ENCODE data around the gene MYBBP1A.

MYBBP1A gene

DNA sequence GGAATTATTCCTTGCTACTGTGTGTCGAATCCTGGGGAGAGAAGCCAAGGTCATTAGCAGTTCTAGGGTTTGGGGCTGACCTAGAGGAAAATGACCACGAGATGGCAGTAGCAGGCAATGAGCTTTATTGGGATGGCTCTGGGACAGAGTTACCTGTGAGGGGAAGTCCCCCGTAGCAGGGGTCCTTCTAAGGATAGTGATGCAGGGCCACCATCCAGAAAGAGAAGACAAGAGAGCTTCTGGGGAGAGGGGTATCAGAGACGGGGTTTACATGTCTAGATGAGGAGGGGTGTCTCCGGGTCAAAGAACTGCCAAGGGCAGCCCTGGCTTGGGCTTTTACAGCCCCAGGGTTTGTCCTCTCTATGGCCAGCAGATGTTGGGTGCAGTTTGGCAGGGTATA is 11.6 kb upstream of the MYBBP1A start:
- TF ChIP-seq ZC3H10 (CRISPR knock-in tag; IDR thresholded peaks at IDR 0.05): no peak
- peak; percentile 93 for ATAC-seq

GRCh38 chr17:4565209-4566141 is 10.3 kb upstream of the MYBBP1A start:
- peak; percentile 94 for ATAC-seq
- TF ChIP-seq GLIS3 (CRISPR knock-in tag; IDR thresholded peaks at IDR 0.05) (no peak), ESRRG (CRISPR knock-in tag; IDR thresholded peaks at IDR 0.05) (no peak), ZNF8 (CRISPR knock-in tag; IDR thresholded peaks at IDR 0.05) (no peak), ZC3H10 (CRISPR knock-in tag; IDR thresholded peaks at IDR 0.05) (no peak)

GRCh38 chr17:4562015-4562969 is 7.1 kb upstream of the MYBBP1A start:
- ATAC-seq: no peak
- no peak for TF ChIP-seq TOX (CRISPR knock-in tag; IDR thresholded peaks at IDR 0.05; ENCODE audit: borderline replicate concordance)

DNA sequence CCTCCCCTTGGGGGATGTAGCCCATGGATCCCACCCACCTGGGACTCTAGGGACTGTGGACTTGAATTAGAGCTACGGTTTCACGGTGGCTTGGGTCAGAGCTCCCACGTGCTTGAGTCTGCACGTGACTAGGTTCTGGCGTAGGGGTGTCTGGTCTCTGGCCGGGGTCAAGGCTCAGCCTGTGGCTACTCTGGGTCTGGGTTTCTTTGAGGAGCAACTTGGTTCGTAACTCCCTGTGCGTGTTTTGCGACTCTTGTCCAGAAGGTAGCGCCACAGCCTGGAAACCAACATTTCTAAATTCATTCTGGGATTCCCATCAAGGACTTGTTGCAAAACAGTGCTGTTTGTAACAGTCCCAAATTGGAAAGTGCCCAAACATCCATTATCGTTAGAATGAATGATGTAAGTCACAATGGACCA is 5.7 kb upstream of the MYBBP1A start:
- ATAC-seq: no peak
- no peak for TF ChIP-seq ZFP30 (CRISPR knock-in tag; IDR thresholded peaks at IDR 0.05)
- TF ChIP-seq, protein P1, sequence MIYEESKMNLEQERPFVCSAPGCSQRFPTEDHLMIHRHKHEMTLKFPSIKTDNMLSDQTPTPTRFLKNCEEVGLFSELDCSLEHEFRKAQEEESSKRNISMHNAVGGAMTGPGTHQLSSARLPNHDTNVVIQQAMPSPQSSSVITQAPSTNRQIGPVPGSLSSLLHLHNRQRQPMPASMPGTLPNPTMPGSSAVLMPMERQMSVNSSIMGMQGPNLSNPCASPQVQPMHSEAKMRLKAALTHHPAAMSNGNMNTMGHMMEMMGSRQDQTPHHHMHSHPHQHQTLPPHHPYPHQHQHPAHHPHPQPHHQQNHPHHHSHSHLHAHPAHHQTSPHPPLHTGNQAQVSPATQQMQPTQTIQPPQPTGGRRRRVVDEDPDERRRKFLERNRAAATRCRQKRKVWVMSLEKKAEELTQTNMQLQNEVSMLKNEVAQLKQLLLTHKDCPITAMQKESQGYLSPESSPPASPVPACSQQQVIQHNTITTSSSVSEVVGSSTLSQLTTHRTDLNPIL (CRISPR knock-in tag; IDR thresholded peaks at IDR 0.05; ENCODE audit: low read depth): no peak

- no peak for ATAC-seq
These were observed 5.2 kb upstream of the MYBBP1A start, which contains the start of gene GGT6 for GRCh38 chr17:4560421-4560820. GGT6 (minus strand) TSS chr17:4560577; CDS start chr17:4560521, 56 bp downstream.

More at GRCh38 chr17:4560421-4560820, 5.2 kb upstream of the MYBBP1A start, which contains the start of gene GGT6:
- TF ChIP-seq ZNF565 (CRISPR knock-in tag; conservative IDR thresholded peaks at IDR 0.05; ENCODE audit: low read depth): no peak
- TF ChIP-seq, protein P2, sequence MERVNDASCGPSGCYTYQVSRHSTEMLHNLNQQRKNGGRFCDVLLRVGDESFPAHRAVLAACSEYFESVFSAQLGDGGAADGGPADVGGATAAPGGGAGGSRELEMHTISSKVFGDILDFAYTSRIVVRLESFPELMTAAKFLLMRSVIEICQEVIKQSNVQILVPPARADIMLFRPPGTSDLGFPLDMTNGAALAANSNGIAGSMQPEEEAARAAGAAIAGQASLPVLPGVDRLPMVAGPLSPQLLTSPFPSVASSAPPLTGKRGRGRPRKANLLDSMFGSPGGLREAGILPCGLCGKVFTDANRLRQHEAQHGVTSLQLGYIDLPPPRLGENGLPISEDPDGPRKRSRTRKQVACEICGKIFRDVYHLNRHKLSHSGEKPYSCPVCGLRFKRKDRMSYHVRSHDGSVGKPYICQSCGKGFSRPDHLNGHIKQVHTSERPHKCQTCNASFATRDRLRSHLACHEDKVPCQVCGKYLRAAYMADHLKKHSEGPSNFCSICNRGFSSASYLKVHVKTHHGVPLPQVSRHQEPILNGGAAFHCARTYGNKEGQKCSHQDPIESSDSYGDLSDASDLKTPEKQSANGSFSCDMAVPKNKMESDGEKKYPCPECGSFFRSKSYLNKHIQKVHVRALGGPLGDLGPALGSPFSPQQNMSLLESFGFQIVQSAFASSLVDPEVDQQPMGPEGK (CRISPR knock-in tag; IDR thresholded peaks at IDR 0.05; ENCODE audit: borderline replicate concordance): no peak
- TF ChIP-seq ZNF8 (CRISPR knock-in tag; IDR thresholded peaks at IDR 0.05): no peak
- no peak for TF ChIP-seq ARNTL (CRISPR knock-in tag; IDR thresholded peaks at IDR 0.05; ENCODE audit: borderline replicate concordance, low read depth)
- TF ChIP-seq GLIS3 (CRISPR knock-in tag; IDR thresholded peaks at IDR 0.05): no peak
- TF ChIP-seq SNAI2 (CRISPR knock-in tag; IDR thresholded peaks at IDR 0.05): no peak
- TF ChIP-seq, protein P3, sequence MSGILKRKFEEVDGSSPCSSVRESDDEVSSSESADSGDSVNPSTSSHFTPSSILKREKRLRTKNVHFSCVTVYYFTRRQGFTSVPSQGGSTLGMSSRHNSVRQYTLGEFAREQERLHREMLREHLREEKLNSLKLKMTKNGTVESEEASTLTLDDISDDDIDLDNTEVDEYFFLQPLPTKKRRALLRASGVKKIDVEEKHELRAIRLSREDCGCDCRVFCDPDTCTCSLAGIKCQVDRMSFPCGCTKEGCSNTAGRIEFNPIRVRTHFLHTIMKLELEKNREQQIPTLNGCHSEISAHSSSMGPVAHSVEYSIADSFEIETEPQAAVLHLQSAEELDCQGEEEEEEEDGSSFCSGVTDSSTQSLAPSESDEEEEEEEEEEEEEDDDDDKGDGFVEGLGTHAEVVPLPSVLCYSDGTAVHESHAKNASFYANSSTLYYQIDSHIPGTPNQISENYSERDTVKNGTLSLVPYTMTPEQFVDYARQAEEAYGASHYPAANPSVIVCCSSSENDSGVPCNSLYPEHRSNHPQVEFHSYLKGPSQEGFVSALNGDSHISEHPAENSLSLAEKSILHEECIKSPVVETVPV (CRISPR knock-in tag; IDR thresholded peaks at IDR 0.05): no peak
- TF ChIP-seq, protein P1 (CRISPR knock-in tag; IDR thresholded peaks at IDR 0.05; ENCODE audit: low read depth): no peak
- no peak for TF ChIP-seq TOX (CRISPR knock-in tag; IDR thresholded peaks at IDR 0.05; ENCODE audit: borderline replicate concordance)
- TF ChIP-seq ZFP30 (CRISPR knock-in tag; IDR thresholded peaks at IDR 0.05): no peak
- no peak for TF ChIP-seq TSHZ2 (CRISPR knock-in tag; IDR thresholded peaks at IDR 0.05)
- no peak for TF ChIP-seq TCF4 (CRISPR knock-in tag; IDR thresholded peaks at IDR 0.05; ENCODE audit: borderline replicate concordance)
- TF ChIP-seq ZFP3 (CRISPR knock-in tag; IDR thresholded peaks at IDR 0.05): no peak
- no peak for TF ChIP-seq ZNF70 (CRISPR knock-in tag; IDR thresholded peaks at IDR 0.05)
- no peak for TF ChIP-seq RARB (CRISPR knock-in tag; IDR thresholded peaks at IDR 0.05)
- no peak for TF ChIP-seq BACH2 (CRISPR knock-in tag; IDR thresholded peaks at IDR 0.05; ENCODE audit: borderline replicate concordance)
- TF ChIP-seq, protein P4, sequence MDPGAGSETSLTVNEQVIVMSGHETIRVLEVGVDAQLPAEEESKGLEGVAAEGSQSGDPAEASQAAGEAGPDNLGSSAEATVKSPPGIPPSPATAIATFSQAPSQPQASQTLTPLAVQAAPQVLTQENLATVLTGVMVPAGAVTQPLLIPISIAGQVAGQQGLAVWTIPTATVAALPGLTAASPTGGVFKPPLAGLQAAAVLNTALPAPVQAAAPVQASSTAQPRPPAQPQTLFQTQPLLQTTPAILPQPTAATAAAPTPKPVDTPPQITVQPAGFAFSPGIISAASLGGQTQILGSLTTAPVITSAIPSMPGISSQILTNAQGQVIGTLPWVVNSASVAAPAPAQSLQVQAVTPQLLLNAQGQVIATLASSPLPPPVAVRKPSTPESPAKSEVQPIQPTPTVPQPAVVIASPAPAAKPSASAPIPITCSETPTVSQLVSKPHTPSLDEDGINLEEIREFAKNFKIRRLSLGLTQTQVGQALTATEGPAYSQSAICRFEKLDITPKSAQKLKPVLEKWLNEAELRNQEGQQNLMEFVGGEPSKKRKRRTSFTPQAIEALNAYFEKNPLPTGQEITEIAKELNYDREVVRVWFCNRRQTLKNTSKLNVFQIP (CRISPR knock-in tag; IDR thresholded peaks at IDR 0.05; ENCODE audit: borderline replicate concordance, low read depth): no peak
- no peak for TF ChIP-seq ISL1 (CRISPR knock-in tag; IDR thresholded peaks at IDR 0.05)
- no peak for TF ChIP-seq OSR1 (CRISPR knock-in tag; IDR thresholded peaks at IDR 0.05)
- TF ChIP-seq CSDC2 (CRISPR knock-in tag; IDR thresholded peaks at IDR 0.05): no peak
